ENCODE results near the gene ARGLU1. TPM values are rescaled to one million over a fixed set of nuclear protein-coding genes. Genes with fewer than 3 reads are reported as not detected.

The ARGLU1 gene
- total RNA-seq, 1 donor from 2014 or later = 112 TPM

GRCh38 chr13:106507560-106508274, 60.2 kb downstream of the ARGLU1 start:
- Mint-ChIP-seq H3K9me3 (no peaks in the 10 kb centered on the region), H3K36me3 (ENCODE audit: low read depth) (no peaks in the 10 kb centered on the region), H3K4me1 (no peaks in the 10 kb centered on the region), H3K4me3 (no peak overlapping the region), H3K27ac (no peak overlapping the region), H3K27me3 (peaks cover 8% of the 10 kb centered on the region)
- ChIA-PET POLR2A (no interaction called here), CTCF (interaction anchor here (0.6 kb wide), 1 partner anchor 29 kb away, joined by 3 read pairs; no protein-coding TSS in a partner anchor)
- intact Hi-C loops (cut with micrococcal nuclease) = no loop called here
- no peak for ATAC-seq (ENCODE audit: low read depth)
- no peak for TF ChIP-seq CTCF (IDR thresholded peaks at IDR 0.05)
- DNase-seq = no peak

- CTCF ChIA-PET = no interaction called here
- DNase-seq = no peak
- Mint-ChIP-seq H3K9me3 (no peaks in the 10 kb centered on the region), H3K4me1 (no peaks in the 10 kb centered on the region), H3K36me3 (ENCODE audit: low read depth) (no peaks in the 10 kb centered on the region), H3K27me3 (peaks cover 6% of the 10 kb centered on the region), H3K27ac (no peak overlapping the region), H3K4me3 (no peak overlapping the region)
- intact Hi-C loops (cut with micrococcal nuclease) = no loop called here
- POLR2A ChIA-PET = no interaction called here
- TF ChIP-seq CTCF (IDR thresholded peaks at IDR 0.05) = no peak
- no peak for ATAC-seq (ENCODE audit: low read depth)
Measured at GRCh38 chr13:106506286-106506685, 61.7 kb downstream of the ARGLU1 start.

- H3K4me3 Mint-ChIP-seq = no peak overlapping the region
- no peaks in the 10 kb centered on the region for H3K9me3 Mint-ChIP-seq
- POLR2A ChIA-PET = no interaction called here
- TF ChIP-seq CTCF (IDR thresholded peaks at IDR 0.05) = no peak
- DNase-seq = no peak
- no peak overlapping the region for H3K27ac Mint-ChIP-seq
- CTCF ChIA-PET = no interaction called here
- intact Hi-C loops (cut with micrococcal nuclease) = no loop called here
- no peak for ATAC-seq (ENCODE audit: low read depth)
- H3K4me1 Mint-ChIP-seq = no peaks in the 10 kb centered on the region
- no peaks in the 10 kb centered on the region for H3K36me3 Mint-ChIP-seq (ENCODE audit: low read depth)
- H3K27me3 Mint-ChIP-seq = peaks cover 7% of the 10 kb centered on the region
Measured at GRCh38 chr13:106505732-106506131, 62.2 kb downstream of the ARGLU1 start.

GRCh38 chr13:106505295-106505694, 62.6 kb downstream of the ARGLU1 start:
- H3K27me3 Mint-ChIP-seq = peaks cover 11% of the 10 kb centered on the region
- ATAC-seq (ENCODE audit: low read depth) (no peak), DNase-seq (no peak)
- H3K9me3 Mint-ChIP-seq = no peaks in the 10 kb centered on the region
- POLR2A ChIA-PET = no interaction called here
- intact Hi-C loops (cut with micrococcal nuclease) = no loop called here
- H3K4me1 Mint-ChIP-seq = no peaks in the 10 kb centered on the region
- CTCF ChIA-PET = no interaction called here
- no peak overlapping the region for H3K27ac Mint-ChIP-seq
- H3K4me3 Mint-ChIP-seq = no peak overlapping the region
- no peaks in the 10 kb centered on the region for H3K36me3 Mint-ChIP-seq (ENCODE audit: low read depth)
- no peak for TF ChIP-seq CTCF (IDR thresholded peaks at IDR 0.05)

GRCh38 chr13:106503730-106504453, 64.0 kb downstream of the ARGLU1 start:
- CTCF ChIA-PET = no interaction called here
- H3K27me3 Mint-ChIP-seq = peaks cover 12% of the 10 kb centered on the region
- no peaks in the 10 kb centered on the region for H3K9me3 Mint-ChIP-seq
- no peaks in the 10 kb centered on the region for H3K36me3 Mint-ChIP-seq (ENCODE audit: low read depth)
- POLR2A ChIA-PET = no interaction called here
- intact Hi-C loops (cut with micrococcal nuclease) = no loop called here
- ATAC-seq (ENCODE audit: low read depth) (no peak), DNase-seq (no peak)
- H3K4me3 Mint-ChIP-seq = no peak overlapping the region
- no peak for TF ChIP-seq CTCF (IDR thresholded peaks at IDR 0.05)
- H3K27ac Mint-ChIP-seq = no peak overlapping the region
- H3K4me1 Mint-ChIP-seq = peaks cover 4% of the 10 kb centered on the region

All from activated B cell treated with CpG ODN at 0.5 μM for 24 hours (primary cell).